ENCODE results near the gene ERCC6L. TPM values are rescaled to one million over a fixed set of nuclear protein-coding genes. Genes with fewer than 3 reads are reported as not detected.
"Not testable (repeated sequence)": the region's sequence is repeated elsewhere in the genome, so short reads cannot be mapped to it uniquely, and the experiment has no call there.

Gene ERCC6L
- total RNA-seq, 2 donors from 2014 or later = 0.59 to 0.85 TPM

DNA sequence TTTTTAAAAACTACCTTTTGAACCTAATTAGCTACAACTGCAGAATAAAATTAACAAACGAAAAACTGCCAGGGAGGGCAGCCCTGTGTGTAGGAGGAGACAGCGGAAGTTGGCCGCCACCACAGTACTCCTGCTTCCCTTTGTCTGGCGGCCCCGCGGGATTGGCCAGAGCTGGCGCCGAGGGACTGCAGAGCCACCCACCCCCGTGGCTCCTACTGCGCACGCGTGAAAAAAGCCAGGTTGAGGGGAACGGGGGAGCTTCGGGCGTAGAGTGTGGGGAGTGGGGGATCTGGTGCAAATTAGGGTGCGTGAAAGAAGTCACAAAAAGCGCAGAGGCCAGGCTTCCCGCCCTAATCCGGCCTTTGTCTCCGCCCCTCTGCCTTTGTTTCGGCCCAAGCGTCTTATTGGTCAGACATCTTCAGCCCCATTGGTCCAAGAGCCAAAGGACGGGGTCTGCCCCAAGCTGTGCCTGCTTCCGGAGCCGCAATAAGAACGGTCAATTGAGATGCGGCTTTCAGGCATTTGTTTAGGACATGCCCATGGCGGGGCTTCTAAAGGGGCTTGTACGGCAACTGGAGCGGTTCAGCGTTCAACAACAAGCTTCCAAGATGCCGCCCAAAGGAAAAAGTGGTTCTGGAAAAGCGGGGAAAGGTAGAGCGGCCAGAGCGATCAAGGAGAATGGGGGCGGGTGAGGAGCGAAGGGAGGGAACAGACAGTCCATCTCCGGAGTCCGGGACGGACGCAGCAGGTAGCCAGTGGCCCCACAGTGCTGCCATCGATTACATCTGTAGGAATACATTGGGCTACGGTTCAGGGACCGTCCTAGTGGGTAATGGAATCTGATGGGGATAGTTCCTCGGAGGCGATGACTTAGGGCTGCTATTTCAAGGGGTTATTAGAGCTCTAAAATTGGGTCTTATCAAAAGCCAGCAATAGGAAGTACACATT, 57.4 kb downstream of the ERCC6L start, which contains the start of gene PIN4:
Gene PIN4, plus strand, starts transcription at position 580 of the 948 bp plus-strand sequence. Its CDS starts 29 bp downstream, at position 609.
- TF ChIP-seq CTCF (IDR thresholded peaks at IDR 0.05) = no peak
- peak; percentile 26 for TF ChIP-seq POLR2A (IDR thresholded peaks at IDR 0.05)
- TF ChIP-seq POLR2AphosphoS5 (IDR thresholded peaks at IDR 0.05) = peak; percentile 84
- Histone ChIP-seq H3K4me3 (peak within 1 kb of the TSS; percentile 48), H3K4me1 (replicated peaks) (no peaks in the 10 kb centered on the region), H3K27me3 (replicated peaks; ENCODE audit: insufficient read depth) (no peaks in the 10 kb centered on the region), H3K9me3 (no peaks in the 10 kb centered on the region), H3K36me3 (no peaks in the 10 kb centered on the region), H3K27ac (peak within 1 kb of the TSS; percentile 64 to 76)
- peak; percentile 90 for DNase-seq (ENCODE audit: low spot score)
- 0% methylated on average over 15 of the region's 46 CpGs for WGBS
- intact Hi-C loops (cut with DNase I) = loop anchor here (5.0 kb wide), 1 partner anchor 361 kb away; no protein-coding TSS in a partner anchor

GRCh38 chrX:72180539-72180938, 58.3 kb downstream of the ERCC6L start:
- Histone ChIP-seq H3K36me3 (no peaks in the 10 kb centered on the region), H3K27me3 (replicated peaks; ENCODE audit: insufficient read depth) (no peaks in the 10 kb centered on the region), H3K4me1 (replicated peaks) (no peaks in the 10 kb centered on the region), H3K27ac (peak overlapping the region in 1 of 2 donors; percentile 76), H3K4me3 (no peak overlapping the region), H3K9me3 (no peaks in the 10 kb centered on the region)
- WGBS = 38% methylated on average over 1 of the region's 1 CpG
- intact Hi-C loops (cut with DNase I) = loop anchor here (5.0 kb wide), 1 partner anchor 362 kb away; no protein-coding TSS in a partner anchor
- no peak for DNase-seq (ENCODE audit: low spot score)
- no peak for TF ChIP-seq POLR2A (IDR thresholded peaks at IDR 0.05)
- no peak for TF ChIP-seq POLR2AphosphoS5 (IDR thresholded peaks at IDR 0.05)
- no peak for TF ChIP-seq CTCF (IDR thresholded peaks at IDR 0.05)

- no peak for DNase-seq (ENCODE audit: low spot score)
- 73% methylated on average over 2 of the region's 2 CpGs for WGBS
- no peaks in the 10 kb centered on the region for H3K36me3 ChIP-seq
- H3K27ac ChIP-seq = no peak overlapping the region
- H3K4me3 ChIP-seq = no peak overlapping the region
- H3K4me1 ChIP-seq (replicated peaks) = no peaks in the 10 kb centered on the region
- TF ChIP-seq POLR2AphosphoS5 (IDR thresholded peaks at IDR 0.05) (no peak), POLR2A (IDR thresholded peaks at IDR 0.05) (no peak), CTCF (IDR thresholded peaks at IDR 0.05) (no peak)
- no peaks in the 10 kb centered on the region for H3K9me3 ChIP-seq
- no peaks in the 10 kb centered on the region for H3K27me3 ChIP-seq (replicated peaks; ENCODE audit: insufficient read depth)
- intact Hi-C loops (cut with DNase I) = no loop called here
These were observed 61.8 kb downstream of the ERCC6L start for GRCh38 chrX:72176981-72177380.

DNA sequence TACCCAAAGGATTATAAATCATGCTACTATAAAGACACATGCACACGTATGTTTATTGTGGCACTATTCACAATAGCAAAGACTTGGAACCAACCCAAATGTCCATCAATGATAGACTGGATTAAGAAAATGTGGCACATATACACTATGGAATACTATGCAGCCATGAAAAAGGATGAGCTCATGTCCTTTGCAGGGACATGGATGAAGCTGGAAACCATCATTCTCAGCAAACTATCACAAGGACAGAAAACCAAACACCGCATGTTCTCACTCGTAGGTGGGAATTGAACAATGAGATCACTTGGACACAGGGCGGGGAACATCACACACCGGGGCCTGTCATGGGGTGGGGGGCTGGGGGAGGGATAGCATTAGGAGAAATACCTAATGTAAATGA, 62.5 kb downstream of the ERCC6L start:
- H3K4me3 ChIP-seq; intact Hi-C loops (cut with DNase I); DNase-seq (ENCODE audit: low spot score); H3K36me3 ChIP-seq; H3K27me3 ChIP-seq (replicated peaks; ENCODE audit: insufficient read depth); H3K27ac ChIP-seq; H3K4me1 ChIP-seq (replicated peaks); H3K9me3 ChIP-seq: not testable (repeated sequence)
- WGBS = 92% methylated on average over 5 of the region's 5 CpGs

DNA sequence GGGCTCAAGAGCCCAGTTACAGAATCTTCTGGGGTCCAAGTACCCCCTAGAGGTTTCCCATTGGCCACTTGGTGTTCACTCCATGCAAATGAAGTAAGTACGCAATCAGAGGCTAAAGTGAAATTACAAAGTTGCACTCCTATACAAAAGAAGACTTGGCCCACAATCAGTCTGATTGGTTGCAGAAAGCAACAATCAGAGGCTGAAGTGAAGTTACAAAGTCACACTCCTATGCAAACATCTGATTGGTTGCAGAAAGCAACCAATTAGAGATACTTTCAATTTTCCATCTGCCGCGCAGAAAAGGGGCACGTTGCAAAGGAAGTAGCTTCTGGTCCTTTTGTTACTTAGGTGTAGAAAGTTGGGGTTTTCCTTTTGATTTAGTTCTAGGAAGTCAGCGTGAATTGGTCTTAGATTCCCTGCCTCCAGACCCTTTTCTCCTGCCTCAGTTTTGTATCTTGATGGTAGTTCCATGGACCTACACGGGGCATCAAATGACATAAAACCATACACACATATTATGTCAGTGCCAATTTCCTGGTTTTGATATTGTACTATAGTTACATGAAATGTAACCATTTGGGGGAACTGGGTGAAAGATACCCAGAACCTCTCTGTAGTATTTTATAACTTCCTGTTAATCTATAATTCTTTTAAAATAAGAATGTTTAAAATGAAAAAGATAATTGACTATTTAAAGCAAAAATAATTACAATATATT, 69.7 kb downstream of the ERCC6L start:
- no peak overlapping the region for H3K27ac ChIP-seq
- H3K9me3 ChIP-seq = no peaks in the 10 kb centered on the region
- intact Hi-C loops (cut with DNase I) = no loop called here
- no peak overlapping the region for H3K4me3 ChIP-seq
- no peaks in the 10 kb centered on the region for H3K36me3 ChIP-seq
- WGBS = 66% methylated on average over 6 of the region's 6 CpGs
- no peaks in the 10 kb centered on the region for H3K4me1 ChIP-seq (replicated peaks)
- TF ChIP-seq POLR2AphosphoS5 (IDR thresholded peaks at IDR 0.05) = no peak
- TF ChIP-seq POLR2A (IDR thresholded peaks at IDR 0.05) = no peak
- TF ChIP-seq CTCF (IDR thresholded peaks at IDR 0.05) = no peak
- H3K27me3 ChIP-seq (replicated peaks; ENCODE audit: insufficient read depth) = no peaks in the 10 kb centered on the region
- no peak for DNase-seq (ENCODE audit: low spot score)
